Esophagus squamous epithelium (tissue), 4 donors: ENCODE data around the gene ANKRD31.

Experiments
- CTCF ChIP-seq, 6 experiments: fragments of 450-650 bp in 4 of 6; fragments of 200-600 bp in 2 of 6; sonication (generic) in 2 of 6; IDR thresholded peaks; one replicate each; pipeline ENCODE4 v1.5.1; 2016 to 2019; ENCODE audit warnings: antibody characterized with exemption in 6 of 6, mild to moderate bottlenecking in 4 of 6, moderate library complexity in 4 of 6
- POLR2A ChIP-seq, 4 donors: fragments of 450-650 bp; IDR thresholded peaks; one replicate each; pipeline ENCODE4 v1.6.1; 2017; ENCODE audit warnings: antibody characterized with exemption in 4 of 4, mild to moderate bottlenecking in 4 of 4, moderate library complexity in 3 of 4

GRCh38 chr5:75275756-75276155, 39.1 kb upstream of the ANKRD31 start:
- TF ChIP-seq CTCF (IDR thresholded peaks at IDR 0.05) (no peak), POLR2A (IDR thresholded peaks at IDR 0.05) (no peak)
